CD4-positive, alpha-beta T cell (primary cell): Measurements from ENCODE around the gene ASXL1. TPM values are rescaled to one million over a fixed set of nuclear protein-coding genes. Genes with fewer than 3 reads are reported as not detected.

Source experiments
- ATAC-seq: fragments of 200-7000 bp; cut with Tn5 transposase; one replicate; pipeline ENCODE4 v1.10.0; 2022; ENCODE audit warnings: mild to moderate bottlenecking; ENCODE audit not compliant: poor library complexity
- CTCF ChIA-PET: fragments of 350-600 bp; sonication (Branson Sonifier 250); formaldehyde crosslinking; loops from one replicate; lab custom pipeline; 2021; ENCODE audit warnings: antibody characterized with exemption, inconsistent platforms; lab: Charles Lee
- POLR2A ChIA-PET: fragments of 350-600 bp; sonication (Branson Sonifier 250); formaldehyde crosslinking; loops from one replicate; lab custom pipeline; 2021; ENCODE audit warnings: antibody characterized with exemption, inconsistent platforms; lab: Charles Lee
- DNase-seq, 14 experiments: peaks; one replicate each; pipeline ENCODE4 v3.0.0-alpha.2; 2013 to 2020; ENCODE audit warnings: mixed read lengths in 2 of 14
- H3K27ac ChIP-seq, 2 donors: one replicate each; pipeline versions ENCODE4 v1.5.1 to v1.7.0; 2013; ENCODE audit warnings: low read length in 2 of 2, low read depth in 1 of 2, mild to moderate bottlenecking in 1 of 2
- H3K27me3 ChIP-seq, 2 experiments: 1 replicate in 1 of 2; 2 replicates in 1 of 2; pipeline versions ENCODE4 v1.6.1 to v1.7.0; 2013; ENCODE audit warnings: low read length in 2 of 2, control low read depth in 1 of 2, mild to moderate bottlenecking in 1 of 2, moderate library complexity in 1 of 2; ENCODE audit not compliant: insufficient read depth in 2 of 2, control insufficient read depth in 1 of 2
- H3K36me3 ChIP-seq: one replicate; pipeline ENCODE4 v1.6.1; 2013; ENCODE audit warnings: low read length, control low read depth; ENCODE audit not compliant: insufficient read depth
- H3K4me1 ChIP-seq: one replicate; pipeline ENCODE4 v1.6.1; 2013; ENCODE audit warnings: low read length, control low read depth; ENCODE audit not compliant: insufficient read depth
- H3K4me3 ChIP-seq: one replicate; pipeline ENCODE4 v1.5.1; 2013; ENCODE audit warnings: mild to moderate bottlenecking, low read length, moderate library complexity
- H3K9me3 ChIP-seq, 2 experiments: 1 replicate in 1 of 2; 2 replicates in 1 of 2; pipeline versions ENCODE4 v1.6.1 to v1.7.0; 2013; ENCODE audit warnings: low read length in 2 of 2, mild to moderate bottlenecking in 2 of 2, control low read depth in 1 of 2, moderate library complexity in 1 of 2; ENCODE audit not compliant: control insufficient read depth in 1 of 2, insufficient read depth in 1 of 2
- H3K27ac Mint-ChIP-seq: one replicate; pipeline ENCODE4 v1.8.0; 2020; ENCODE audit warnings: mixed read lengths
- H3K27me3 Mint-ChIP-seq: one replicate; pipeline ENCODE4 v1.8.0; 2021; ENCODE audit warnings: mixed read lengths
- H3K36me3 Mint-ChIP-seq: one replicate; pipeline ENCODE4 v1.8.0; 2021; ENCODE audit warnings: low read depth, mixed read lengths
- H3K4me1 Mint-ChIP-seq: one replicate; pipeline ENCODE4 v1.8.0; 2021; ENCODE audit warnings: low read depth, mixed read lengths
- H3K4me3 Mint-ChIP-seq: one replicate; pipeline ENCODE4 v1.8.0; 2020; ENCODE audit warnings: mild to moderate bottlenecking, mixed read lengths
- H3K9me3 Mint-ChIP-seq: one replicate; pipeline ENCODE4 v1.8.0; 2020; ENCODE audit warnings: mixed read lengths
- CTCF ChIP-seq: fragments of 200-600 bp; IDR thresholded peaks from one replicate; pipeline ENCODE4 v1.8.0; 2022; ENCODE audit warnings: antibody characterized with exemption, mild to moderate bottlenecking
- intact Hi-C, 2 experiments: fragments of 100-400 bp; cut with DNase I in 1 of 2; cut with micrococcal nuclease in 1 of 2; formaldehyde crosslinking; loops; one replicate each; pipeline versions ENCODE4 v1.15.1 to v1.9.0; 2023 to 2025; cut with DNase I, micrococcal nuclease
- total RNA-seq, 174 experiments: library from RNA in 2 of 174; stranded (reverse) in 2 of 174; gene quantifications; one replicate each; pipeline ENCODE4 v1.2.3 and lab custom pipeline; 2021 to 2026

ASXL1 gene
- total RNA-seq, 2 experiments from 2014 or later = 213 to 222 TPM

- Mint-ChIP-seq H3K4me1 (peaks cover 15% of the 10 kb centered on the region), H3K27me3 (no peaks in the 10 kb centered on the region), H3K4me3 (no peak overlapping the region), H3K9me3 (no peaks in the 10 kb centered on the region), H3K36me3 (peaks cover 63% of the 10 kb centered on the region), H3K27ac (no peak overlapping the region)
- Histone ChIP-seq H3K27ac (no peak overlapping the region), H3K27me3 (no peaks in the 10 kb centered on the region), H3K4me3 (no peak overlapping the region), H3K9me3 (no peaks in the 10 kb centered on the region), H3K36me3 (peaks cover 41% of the 10 kb centered on the region), H3K4me1 (peaks cover 24% of the 10 kb centered on the region)
- POLR2A ChIA-PET = no interaction called here
- no peak for TF ChIP-seq CTCF
- no peak for ATAC-seq
- intact Hi-C loops = no loop called here
- CTCF ChIA-PET = no interaction called here
- DNase-seq = no peak
Measured at GRCh38 chr20:32329817-32330554, 28.1 kb upstream of the ASXL1 start.

GRCh38 chr20:32330555-32330897, 27.6 kb upstream of the ASXL1 start:
- peaks cover 15% of the 10 kb centered on the region for H3K4me1 Mint-ChIP-seq
- H3K27ac Mint-ChIP-seq = no peak overlapping the region
- Histone ChIP-seq H3K36me3 (peaks cover 41% of the 10 kb centered on the region), H3K27me3 (no peaks in the 10 kb centered on the region), H3K27ac (no peak overlapping the region), H3K9me3 (no peaks in the 10 kb centered on the region), H3K4me1 (peaks cover 26% of the 10 kb centered on the region), H3K4me3 (no peak overlapping the region)
- no peak overlapping the region for H3K4me3 Mint-ChIP-seq
- no peak for TF ChIP-seq CTCF
- intact Hi-C loops = no loop called here
- POLR2A ChIA-PET = no interaction called here
- ATAC-seq = no peak
- H3K27me3 Mint-ChIP-seq = no peaks in the 10 kb centered on the region
- CTCF ChIA-PET = no interaction called here
- DNase-seq = no peak
- peaks cover 63% of the 10 kb centered on the region for H3K36me3 Mint-ChIP-seq
- H3K9me3 Mint-ChIP-seq = no peaks in the 10 kb centered on the region

- ChIA-PET CTCF (no interaction called here), POLR2A (interaction anchor here (1.0 kb wide), 1 partner anchor 17 kb away, joined by 3 read pairs; no protein-coding TSS in a partner anchor)
- Mint-ChIP-seq H3K9me3 (no peaks in the 10 kb centered on the region), H3K4me3 (no peak overlapping the region), H3K36me3 (peaks cover 43% of the 10 kb centered on the region), H3K4me1 (peaks cover 22% of the 10 kb centered on the region), H3K27me3 (no peaks in the 10 kb centered on the region), H3K27ac (peak overlapping the region; percentile 75)
- no peak for DNase-seq
- H3K27me3 ChIP-seq = no peaks in the 10 kb centered on the region
- no peak overlapping the region for H3K4me3 ChIP-seq
- H3K9me3 ChIP-seq = no peaks in the 10 kb centered on the region
- peaks cover 26% of the 10 kb centered on the region for H3K4me1 ChIP-seq
- intact Hi-C loops = no loop called here
- H3K27ac ChIP-seq = no peak overlapping the region
- H3K36me3 ChIP-seq = peaks cover 24% of the 10 kb centered on the region
- TF ChIP-seq CTCF = no peak
- no peak for ATAC-seq
Measured at GRCh38 chr20:32332614-32333013, 25.5 kb upstream of the ASXL1 start.
